Measurements from ENCODE around the gene OMG.

DNA sequence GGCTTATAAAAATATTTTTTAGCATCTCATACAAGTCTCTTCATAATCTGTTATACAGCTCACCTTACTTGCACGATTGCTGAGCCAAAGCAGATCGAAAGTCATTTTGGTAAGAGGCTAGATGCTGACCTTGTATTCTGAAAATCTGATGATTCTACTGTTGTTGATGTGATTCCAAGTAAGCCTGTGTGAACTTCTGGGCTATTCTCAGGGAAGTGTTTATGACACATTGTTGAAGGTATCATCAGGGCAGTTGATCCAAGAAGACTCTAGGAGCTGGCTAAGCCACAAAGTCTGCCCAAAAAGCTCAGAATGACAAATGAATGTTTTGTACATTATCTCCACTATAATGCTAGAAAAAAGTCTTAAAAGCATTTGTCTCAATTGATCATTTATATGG is 16.0 kb downstream of the OMG start:
- no peak for TF ChIP-seq EZH2phosphoT487 (conservative IDR thresholded peaks at IDR 0.05; ENCODE audit: low read length)
- TF ChIP-seq, protein P1, sequence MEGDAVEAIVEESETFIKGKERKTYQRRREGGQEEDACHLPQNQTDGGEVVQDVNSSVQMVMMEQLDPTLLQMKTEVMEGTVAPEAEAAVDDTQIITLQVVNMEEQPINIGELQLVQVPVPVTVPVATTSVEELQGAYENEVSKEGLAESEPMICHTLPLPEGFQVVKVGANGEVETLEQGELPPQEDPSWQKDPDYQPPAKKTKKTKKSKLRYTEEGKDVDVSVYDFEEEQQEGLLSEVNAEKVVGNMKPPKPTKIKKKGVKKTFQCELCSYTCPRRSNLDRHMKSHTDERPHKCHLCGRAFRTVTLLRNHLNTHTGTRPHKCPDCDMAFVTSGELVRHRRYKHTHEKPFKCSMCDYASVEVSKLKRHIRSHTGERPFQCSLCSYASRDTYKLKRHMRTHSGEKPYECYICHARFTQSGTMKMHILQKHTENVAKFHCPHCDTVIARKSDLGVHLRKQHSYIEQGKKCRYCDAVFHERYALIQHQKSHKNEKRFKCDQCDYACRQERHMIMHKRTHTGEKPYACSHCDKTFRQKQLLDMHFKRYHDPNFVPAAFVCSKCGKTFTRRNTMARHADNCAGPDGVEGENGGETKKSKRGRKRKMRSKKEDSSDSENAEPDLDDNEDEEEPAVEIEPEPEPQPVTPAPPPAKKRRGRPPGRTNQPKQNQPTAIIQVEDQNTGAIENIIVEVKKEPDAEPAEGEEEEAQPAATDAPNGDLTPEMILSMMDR (IDR thresholded peaks at IDR 0.05; ENCODE audit: insufficient read depth, low read length, poor library complexity, severe bottlenecking) = no peak
